A549 (cell line): ENCODE data around the gene RIPOR2. TPM values are rescaled to one million over a fixed set of nuclear protein-coding genes. Genes with fewer than 3 reads are reported as not detected.

Experiments used
- ATAC-seq, 2 experiments: fragments of 200-7000 bp in 1 of 2; fragments of >200 bp in 1 of 2; cut with Nextera tagmentation in 1 of 2; cut with Tn5 transposase in 1 of 2; 3 replicates each; pipeline versions ENCODE4 v1.8.0 to v1.9.1; 2018 to 2020; ENCODE audit warnings: mild to moderate bottlenecking in 1 of 2, moderate library complexity in 1 of 2
- CTCF ChIA-PET: fragments of 300-600 bp; sonication (Branson Sonifier 250); formaldehyde crosslinking; extraction: SDS; loops from one replicate; lab custom pipeline; 2021; ENCODE audit warnings: antibody characterized with exemption, inconsistent platforms; lab: Yijun Ruan, JAX
- POLR2A ChIA-PET: fragments of 350-600 bp; formaldehyde crosslinking; extraction: SDS; loops from one replicate; lab custom pipeline; 2021; ENCODE audit warnings: antibody characterized with exemption, inconsistent platforms; lab: Yijun Ruan, JAX
- DNase-seq, 2 experiments: peaks; one replicate each; pipeline versions ENCODE4 v3.0.0 to v3.0.0-alpha.2; 2011 to 2016; ENCODE audit warnings: low read depth in 1 of 2, low spot score in 1 of 2
- FAIRE-seq: peaks from 2 replicates; lab custom pipeline; 2011; peaks lifted over from hg19 to GRCh38; lab: Jason Lieb, UNC
- H3K27ac ChIP-seq, 2 experiments: fragments of >200 bp; sonication (Bioruptor Twin); formaldehyde crosslinking; 3 replicates each; pipeline ENCODE4 v1.5.1; 2016 to 2017
- H3K4me1 ChIP-seq: fragments of >200 bp; sonication (Bioruptor Twin); formaldehyde crosslinking; 3 replicates; pipeline ENCODE4 v1.6.1; 2016
- H3K4me2 ChIP-seq: fragments of >200 bp; sonication (Bioruptor Twin); formaldehyde crosslinking; 3 replicates; pipeline ENCODE4 v1.6.1; 2016
- H3K4me3 ChIP-seq: fragments of >200 bp; sonication (Bioruptor Twin); formaldehyde crosslinking; 3 replicates; pipeline ENCODE4 v1.5.1; 2016
- H3K9me3 ChIP-seq: fragments of >200 bp; sonication (Bioruptor Twin); formaldehyde crosslinking; 3 replicates; pipeline ENCODE4 v1.6.1; 2016
- CBX2 ChIP-seq: fragments of 200-600 bp; sonication (generic); IDR thresholded peaks from 2 replicates; pipeline ENCODE4 v1.6.1; 2016; ENCODE audit warnings: low read depth, mild to moderate bottlenecking, borderline replicate concordance
- CEBPB ChIP-seq, 2 experiments: fragments of >200 bp in 1 of 2; sonication (Bioruptor Twin) in 1 of 2; formaldehyde crosslinking in 1 of 2; IDR thresholded peaks; 2 replicates each; pipeline ENCODE4 v1.6.1; 2012 to 2016
- CHD4 ChIP-seq: fragments of 200-600 bp; sonication (generic); IDR thresholded peaks from 2 replicates; pipeline ENCODE4 v1.6.1; 2016; ENCODE audit warnings: antibody characterized with exemption, mild to moderate bottlenecking, borderline replicate concordance
- FOSL2 ChIP-seq, 2 experiments: fragments of 450-650 bp in 1 of 2; fragments of >200 bp in 1 of 2; sonication (Bioruptor Twin) in 1 of 2; formaldehyde crosslinking; IDR thresholded peaks; 2 replicates each; pipeline versions ENCODE4 v1.5.0 to v1.6.1; 2016 to 2020; ENCODE audit warnings: mild to moderate bottlenecking in 1 of 2, moderate library complexity in 1 of 2
- GATA3 ChIP-seq: IDR thresholded peaks from 2 replicates; pipeline ENCODE4 v1.6.1; 2012; ENCODE audit warnings: borderline replicate concordance
- HEYL ChIP-seq: fragments of 250-450 bp; sonication (Bioruptor Pico); IDR thresholded peaks from 2 replicates; pipeline ENCODE4 v1.8.0; 2021; ENCODE audit warnings: mild to moderate bottlenecking, moderate library complexity
- JUNB ChIP-seq: fragments of >200 bp; sonication (Bioruptor Twin); formaldehyde crosslinking; IDR thresholded peaks from 2 replicates; pipeline ENCODE4 v1.6.1; 2016
- KDM1A ChIP-seq: fragments of 200-600 bp; sonication (generic); IDR thresholded peaks from 2 replicates; pipeline ENCODE4 v1.6.1; 2016; ENCODE audit warnings: low read depth, mild to moderate bottlenecking
- MYC ChIP-seq: IDR thresholded peaks from 2 replicates; pipeline ENCODE4 v1.6.1; 2012; ENCODE audit warnings: mild to moderate bottlenecking, inconsistent platforms, low read length, improper control_type of control experiment, borderline replicate concordance
- NR3C1 ChIP-seq: fragments of >200 bp; sonication (Bioruptor Twin); formaldehyde crosslinking; IDR thresholded peaks from 3 replicates; pipeline ENCODE4 v1.6.1; 2017
- POLR2A ChIP-seq: IDR thresholded peaks from 2 replicates; pipeline ENCODE4 v1.6.1; 2012; ENCODE audit warnings: mild to moderate bottlenecking, low read length
- POLR2AphosphoS2 ChIP-seq: conservative IDR thresholded peaks from 2 replicates; pipeline ENCODE4 v1.6.1; 2012; ENCODE audit warnings: low read length, improper control_type of control experiment, inconsistent platforms
- RAD21 ChIP-seq, 2 experiments: fragments of >200 bp in 1 of 2; sonication (Bioruptor Twin) in 1 of 2; formaldehyde crosslinking in 1 of 2; IDR thresholded peaks in 1 of 2; conservative IDR thresholded peaks in 1 of 2; 2 replicates in 1 of 2; 3 replicates in 1 of 2; pipeline ENCODE4 v1.6.1; 2012 to 2018; ENCODE audit warnings: inconsistent platforms in 1 of 2
- SMC3 ChIP-seq: fragments of >200 bp; sonication (Bioruptor Twin); formaldehyde crosslinking; IDR thresholded peaks from 3 replicates; pipeline ENCODE4 v1.6.1; 2018; ENCODE audit warnings: inconsistent platforms
- ZNF302 ChIP-seq: fragments of 250-450 bp; sonication (Bioruptor Pico); IDR thresholded peaks from 2 replicates; pipeline ENCODE4 v1.9.0; 2021; ENCODE audit warnings: inconsistent platforms, mild to moderate bottlenecking, moderate library complexity
- ZSCAN20 ChIP-seq: fragments of 250-450 bp; sonication (Bioruptor Pico); IDR thresholded peaks from 2 replicates; pipeline ENCODE4 v1.8.0; 2022; ENCODE audit warnings: mild to moderate bottlenecking, moderate library complexity
- WGBS: methylation state at CpG from one replicate; pipeline ENCODE4 v1.1.6; 2017; ENCODE audit errors: missing lambda C conversion rate; 5-methylcytosine and 5-hydroxymethylcytosine counted together
- polyA plus RNA-seq, 4 experiments: library from polyadenylated mRNA; depleted of rRNA in 3 of 4; stranded (reverse); fragments of >200 nt; fragmentation: RNase III in 1 of 4; extraction: RNeasy Plus Mini Kit Qiagen cat#74134 plus additional on column Dnase treatment in 1 of 4; gene quantifications; 2 replicates in 3 of 4; 3 replicates in 1 of 4; pipeline ENCODE4 v1.2.3, GENCODE V29; 2011 to 2017
- TF ChIP-seq, protein P1 (sequence below): fragments of 200-600 bp; sonication (generic); IDR thresholded peaks from 2 replicates; pipeline ENCODE4 v1.6.1; 2016; ENCODE audit warnings: antibody characterized with exemption, mild to moderate bottlenecking, moderate library complexity
- TF ChIP-seq, protein P2 (sequence below): fragments of 450-650 bp; IDR thresholded peaks from 2 replicates; pipeline ENCODE4 v1.6.1; 2014; ENCODE audit warnings: antibody characterized with exemption
- TF ChIP-seq, protein P3 (sequence below): IDR thresholded peaks from 2 replicates; pipeline ENCODE4 v1.6.1; 2012
- TF ChIP-seq, protein P4 (sequence below): fragments of 250-450 bp; sonication (Bioruptor Pico); IDR thresholded peaks from 2 replicates; pipeline ENCODE4 v1.5.0; 2021; ENCODE audit warnings: mild to moderate bottlenecking, moderate library complexity, borderline replicate concordance

RIPOR2 gene
- polyA plus RNA-seq, 2 of the 4 experiments (the other 2 are of a cell fraction): 0.01 TPM; not detected in 1

DNA sequence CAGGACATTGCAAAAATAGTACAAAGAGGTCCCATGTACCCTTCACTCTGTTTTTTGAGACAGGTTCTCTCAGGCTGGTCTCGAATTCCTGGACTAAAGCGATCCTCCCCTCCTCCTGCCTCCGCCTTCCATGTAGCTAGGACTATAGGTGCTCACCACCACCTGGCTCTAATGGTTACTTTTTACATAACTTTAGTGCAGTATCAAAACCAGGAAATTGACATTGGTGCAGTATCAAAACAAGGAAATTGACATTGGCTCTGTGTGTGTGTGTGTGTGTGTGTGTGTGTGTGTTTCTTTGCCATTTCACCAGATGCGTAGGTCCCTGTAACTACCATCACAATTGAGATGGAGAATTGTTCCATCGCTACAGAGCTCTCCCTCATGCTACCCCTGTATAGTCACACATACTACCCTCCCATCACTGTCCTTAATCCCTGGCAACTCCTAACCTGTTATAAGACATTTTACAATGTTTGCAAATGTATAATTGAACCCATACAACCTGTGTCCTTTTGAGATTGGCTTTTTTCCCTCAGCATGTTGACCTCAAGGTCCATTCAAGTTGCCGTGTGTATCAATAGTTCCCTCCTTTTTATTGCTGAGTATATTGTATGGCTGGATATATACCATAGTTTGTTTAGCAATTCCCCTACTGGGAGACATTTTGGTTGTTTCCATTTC is 28.3 kb upstream of the RIPOR2 start (continued):
- TF ChIP-seq CHD4 (no peak), JUNB (no peak)

DNA sequence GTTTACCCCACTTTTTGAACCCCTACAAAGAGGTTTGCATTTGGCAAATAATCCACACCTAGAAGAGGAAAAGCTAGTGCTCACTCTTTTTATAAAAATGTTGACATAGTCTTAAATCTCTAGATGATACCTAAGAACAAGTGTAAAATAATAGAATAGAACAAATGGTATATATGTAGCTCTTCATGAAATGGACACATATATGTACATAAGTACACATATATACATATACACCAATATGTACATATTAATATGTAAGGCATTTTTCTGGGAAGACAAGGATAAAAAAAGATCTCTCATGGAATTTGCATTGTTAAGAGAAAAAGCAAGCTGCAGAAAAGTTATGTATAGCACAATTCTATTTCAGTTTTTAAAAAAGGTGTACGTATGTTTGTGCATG is 27.6 kb upstream of the RIPOR2 start:
- no peak for ATAC-seq
- H3K4me1 ChIP-seq: no peaks in the 10 kb centered on the region
- WGBS: 33% methylated on average over 1 of the region's 1 CpG
- no peak overlapping the region for H3K4me2 ChIP-seq
- H3K4me3 ChIP-seq: no peak overlapping the region
- ChIA-PET POLR2A (no interaction called here), CTCF (no interaction called here)
- FAIRE-seq: no peak
- H3K27ac ChIP-seq: no peak overlapping the region
- H3K9me3 ChIP-seq: peaks cover 2% of the 10 kb centered on the region; the same call in 1 of the 3 replicates
- DNase-seq: no peak
- TF ChIP-seq JUNB: no peak
- no peak for TF ChIP-seq FOSL2 (IDR thresholded peaks at IDR 0.05)
- TF ChIP-seq FOSL2 (CRISPR knock-in tag; IDR thresholded peaks at IDR 0.05): no peak

DNA sequence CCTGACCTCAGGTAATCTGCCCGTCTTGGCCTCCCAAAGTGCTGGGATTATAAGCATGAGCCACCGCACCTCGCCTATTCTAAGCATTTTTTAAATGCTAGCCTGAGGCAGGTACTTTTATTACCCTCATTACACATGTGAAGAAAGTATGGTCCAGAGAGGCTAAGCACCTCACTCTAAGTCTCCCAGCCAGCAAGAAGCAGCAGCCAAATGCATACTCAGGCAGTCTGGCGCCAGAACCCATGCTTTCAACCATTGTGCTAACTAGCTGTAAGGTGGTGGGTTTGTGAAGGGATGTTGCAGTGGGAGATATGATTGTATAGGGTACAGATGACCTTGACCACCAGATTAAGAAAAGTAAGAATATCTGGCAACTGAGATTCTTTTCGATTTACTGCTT is 26.1 kb upstream of the RIPOR2 start:
- no peak for TF ChIP-seq CEBPB (IDR thresholded peaks at IDR 0.05)
- TF ChIP-seq SMC3: no peak
- no peak for TF ChIP-seq RAD21 (conservative IDR thresholded peaks at IDR 0.05 in 1 of 2, IDR thresholded peaks at IDR 0.05 in 1 of 2)
- TF ChIP-seq, protein P1, sequence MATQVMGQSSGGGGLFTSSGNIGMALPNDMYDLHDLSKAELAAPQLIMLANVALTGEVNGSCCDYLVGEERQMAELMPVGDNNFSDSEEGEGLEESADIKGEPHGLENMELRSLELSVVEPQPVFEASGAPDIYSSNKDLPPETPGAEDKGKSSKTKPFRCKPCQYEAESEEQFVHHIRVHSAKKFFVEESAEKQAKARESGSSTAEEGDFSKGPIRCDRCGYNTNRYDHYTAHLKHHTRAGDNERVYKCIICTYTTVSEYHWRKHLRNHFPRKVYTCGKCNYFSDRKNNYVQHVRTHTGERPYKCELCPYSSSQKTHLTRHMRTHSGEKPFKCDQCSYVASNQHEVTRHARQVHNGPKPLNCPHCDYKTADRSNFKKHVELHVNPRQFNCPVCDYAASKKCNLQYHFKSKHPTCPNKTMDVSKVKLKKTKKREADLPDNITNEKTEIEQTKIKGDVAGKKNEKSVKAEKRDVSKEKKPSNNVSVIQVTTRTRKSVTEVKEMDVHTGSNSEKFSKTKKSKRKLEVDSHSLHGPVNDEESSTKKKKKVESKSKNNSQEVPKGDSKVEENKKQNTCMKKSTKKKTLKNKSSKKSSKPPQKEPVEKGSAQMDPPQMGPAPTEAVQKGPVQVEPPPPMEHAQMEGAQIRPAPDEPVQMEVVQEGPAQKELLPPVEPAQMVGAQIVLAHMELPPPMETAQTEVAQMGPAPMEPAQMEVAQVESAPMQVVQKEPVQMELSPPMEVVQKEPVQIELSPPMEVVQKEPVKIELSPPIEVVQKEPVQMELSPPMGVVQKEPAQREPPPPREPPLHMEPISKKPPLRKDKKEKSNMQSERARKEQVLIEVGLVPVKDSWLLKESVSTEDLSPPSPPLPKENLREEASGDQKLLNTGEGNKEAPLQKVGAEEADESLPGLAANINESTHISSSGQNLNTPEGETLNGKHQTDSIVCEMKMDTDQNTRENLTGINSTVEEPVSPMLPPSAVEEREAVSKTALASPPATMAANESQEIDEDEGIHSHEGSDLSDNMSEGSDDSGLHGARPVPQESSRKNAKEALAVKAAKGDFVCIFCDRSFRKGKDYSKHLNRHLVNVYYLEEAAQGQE: no peak
- TF ChIP-seq, protein P2, sequence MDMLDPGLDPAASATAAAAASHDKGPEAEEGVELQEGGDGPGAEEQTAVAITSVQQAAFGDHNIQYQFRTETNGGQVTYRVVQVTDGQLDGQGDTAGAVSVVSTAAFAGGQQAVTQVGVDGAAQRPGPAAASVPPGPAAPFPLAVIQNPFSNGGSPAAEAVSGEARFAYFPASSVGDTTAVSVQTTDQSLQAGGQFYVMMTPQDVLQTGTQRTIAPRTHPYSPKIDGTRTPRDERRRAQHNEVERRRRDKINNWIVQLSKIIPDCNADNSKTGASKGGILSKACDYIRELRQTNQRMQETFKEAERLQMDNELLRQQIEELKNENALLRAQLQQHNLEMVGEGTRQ: no peak
- no peak for TF ChIP-seq HEYL (CRISPR knock-in tag)
- TF ChIP-seq, protein P3, sequence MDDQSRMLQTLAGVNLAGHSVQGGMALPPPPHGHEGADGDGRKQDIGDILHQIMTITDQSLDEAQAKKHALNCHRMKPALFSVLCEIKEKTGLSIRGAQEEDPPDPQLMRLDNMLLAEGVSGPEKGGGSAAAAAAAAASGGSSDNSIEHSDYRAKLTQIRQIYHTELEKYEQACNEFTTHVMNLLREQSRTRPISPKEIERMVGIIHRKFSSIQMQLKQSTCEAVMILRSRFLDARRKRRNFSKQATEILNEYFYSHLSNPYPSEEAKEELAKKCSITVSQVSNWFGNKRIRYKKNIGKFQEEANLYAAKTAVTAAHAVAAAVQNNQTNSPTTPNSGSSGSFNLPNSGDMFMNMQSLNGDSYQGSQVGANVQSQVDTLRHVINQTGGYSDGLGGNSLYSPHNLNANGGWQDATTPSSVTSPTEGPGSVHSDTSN: no peak
- TF ChIP-seq, all 56 proteins: peak for 0
- no peak for FAIRE-seq
- H3K4me1 ChIP-seq: no peaks in the 10 kb centered on the region
- ATAC-seq: no peak
- ChIA-PET CTCF (no interaction called here), POLR2A (no interaction called here)
- DNase-seq: no peak
- no peak overlapping the region for H3K4me2 ChIP-seq
- no peak overlapping the region for H3K4me3 ChIP-seq
- H3K9me3 ChIP-seq: peaks cover 2% of the 10 kb centered on the region; the same call in 1 of the 3 replicates
- WGBS: 37% methylated on average over 4 of the region's 5 CpGs
- H3K27ac ChIP-seq: no peak overlapping the region

DNA sequence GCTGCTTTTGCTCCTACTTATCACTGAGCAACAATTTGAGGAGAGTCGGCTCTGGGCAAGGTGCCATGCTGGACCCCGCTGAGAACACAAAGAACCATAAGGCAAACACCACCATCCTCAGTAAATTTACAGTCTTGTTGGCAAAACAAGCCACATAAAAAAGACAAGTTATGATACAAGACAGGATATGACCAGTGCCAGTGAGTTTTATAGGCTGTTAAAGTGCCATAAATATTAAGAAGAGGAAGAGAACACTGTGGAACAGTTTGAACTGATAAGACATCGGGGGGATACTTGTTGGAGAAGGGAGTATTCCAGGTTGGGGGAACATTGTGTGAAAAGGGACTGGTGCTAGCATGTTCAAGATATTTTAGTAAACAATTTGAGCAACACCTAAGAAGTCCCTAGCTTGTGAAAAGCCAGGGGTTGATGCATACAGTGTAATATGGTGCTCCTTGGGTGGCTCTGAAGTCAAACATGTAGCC is 25.3 kb upstream of the RIPOR2 start:
- Histone ChIP-seq H3K4me2 (no peak overlapping the region), H3K4me3 (no peak overlapping the region), H3K4me1 (no peaks in the 10 kb centered on the region)
- WGBS: 50% methylated on average over 3 of the region's 3 CpGs
- no peak for FAIRE-seq
- POLR2A ChIA-PET: no interaction called here
- TF ChIP-seq RAD21 (conservative IDR thresholded peaks at IDR 0.05 in 1 of 2, IDR thresholded peaks at IDR 0.05 in 1 of 2): no peak
- no peak for TF ChIP-seq POLR2AphosphoS2
- TF ChIP-seq ZNF302 (CRISPR knock-in tag): no peak
- TF ChIP-seq, protein P4, sequence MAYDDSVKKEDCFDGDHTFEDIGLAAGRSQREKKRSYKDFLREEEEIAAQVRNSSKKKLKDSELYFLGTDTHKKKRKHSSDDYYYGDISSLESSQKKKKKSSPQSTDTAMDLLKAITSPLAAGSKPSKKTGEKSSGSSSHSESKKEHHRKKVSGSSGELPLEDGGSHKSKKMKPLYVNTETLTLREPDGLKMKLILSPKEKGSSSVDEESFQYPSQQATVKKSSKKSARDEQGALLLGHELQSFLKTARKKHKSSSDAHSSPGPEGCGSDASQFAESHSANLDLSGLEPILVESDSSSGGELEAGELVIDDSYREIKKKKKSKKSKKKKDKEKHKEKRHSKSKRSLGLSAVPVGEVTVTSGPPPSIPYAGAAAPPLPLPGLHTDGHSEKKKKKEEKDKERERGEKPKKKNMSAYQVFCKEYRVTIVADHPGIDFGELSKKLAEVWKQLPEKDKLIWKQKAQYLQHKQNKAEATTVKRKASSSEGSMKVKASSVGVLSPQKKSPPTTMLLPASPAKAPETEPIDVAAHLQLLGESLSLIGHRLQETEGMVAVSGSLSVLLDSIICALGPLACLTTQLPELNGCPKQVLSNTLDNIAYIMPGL (CRISPR knock-in tag): no peak
- TF ChIP-seq POLR2A: no peak
- TF ChIP-seq NR3C1: no peak
- no peak for TF ChIP-seq JUNB
- no peak for TF ChIP-seq CBX2
- no peak for TF ChIP-seq MYC
- TF ChIP-seq GATA3: no peak
- TF ChIP-seq ZSCAN20: no peak
- no peak for TF ChIP-seq KDM1A
- TF ChIP-seq, all 56 proteins: peak for 0
- Histone ChIP-seq H3K27ac (no peak overlapping the region), H3K9me3 (peaks cover 2% of the 10 kb centered on the region; the same call in 1 of the 3 replicates)
- ATAC-seq (no peak), DNase-seq (no peak)
- CTCF ChIA-PET: no interaction called here
